ENCODE data around the gene RAB3GAP2.
"Not testable (repeated sequence)": the region's sequence is repeated elsewhere in the genome, so short reads cannot be mapped to it uniquely, and the experiment has no call there.

The RAB3GAP2 gene

GRCh38 chr1:220255204-220255603 is 17.0 kb downstream of the RAB3GAP2 start:
- POLR2A ChIA-PET: no interaction called here
- no peak for TF ChIP-seq CTCF (IDR thresholded peaks at IDR 0.05; ENCODE audit: insufficient read depth, low read length, missing control alignments)

GRCh38 chr1:220253290-220253689 is 19.0 kb downstream of the RAB3GAP2 start:
- CTCF ChIA-PET; DNase-seq (ENCODE audit: low read depth, low spot score); POLR2A ChIA-PET; H3K4me3 ChIP-seq (ENCODE audit: low read depth, low read length): not testable (repeated sequence)

More at GRCh38 chr1:220255204-220255603, 17.0 kb downstream of the RAB3GAP2 start:
- H3K4me3 ChIP-seq (ENCODE audit: low read depth, low read length): no peak overlapping the region
- no peak for DNase-seq (ENCODE audit: low read depth, low spot score)
- CTCF ChIA-PET: no interaction called here

GRCh38 chr1:220251272-220251671 is 21.0 kb downstream of the RAB3GAP2 start:
- no peak for TF ChIP-seq CTCF (IDR thresholded peaks at IDR 0.05; ENCODE audit: insufficient read depth, low read length, missing control alignments)
- ChIA-PET CTCF (interaction anchor here (0.9 kb wide), 1 partner anchor 520 kb away, joined by 3 read pairs; no protein-coding TSS in a partner anchor), POLR2A (no interaction called here)
- no peak overlapping the region for H3K4me3 ChIP-seq (ENCODE audit: low read depth, low read length)
- DNase-seq (ENCODE audit: low read depth, low spot score): no peak

- ChIA-PET POLR2A (no interaction called here), CTCF (no interaction called here)
- no peak for DNase-seq (ENCODE audit: low read depth, low spot score)
- no peak overlapping the region for H3K4me3 ChIP-seq (ENCODE audit: low read depth, low read length)
- no peak for TF ChIP-seq CTCF (IDR thresholded peaks at IDR 0.05; ENCODE audit: insufficient read depth, low read length, missing control alignments)
Measured at GRCh38 chr1:220250681-220251080, 21.6 kb downstream of the RAB3GAP2 start.

- no peak for TF ChIP-seq CTCF (IDR thresholded peaks at IDR 0.05; ENCODE audit: insufficient read depth, low read length, missing control alignments)
- ChIA-PET POLR2A (no interaction called here), CTCF (no interaction called here)
- no peak overlapping the region for H3K4me3 ChIP-seq (ENCODE audit: low read depth, low read length)
- no peak for DNase-seq (ENCODE audit: low read depth, low spot score)
Measured at GRCh38 chr1:220249522-220249921, 22.7 kb downstream of the RAB3GAP2 start.

GRCh38 chr1:220248715-220249265 is 23.5 kb downstream of the RAB3GAP2 start:
- CTCF ChIA-PET; H3K4me3 ChIP-seq (ENCODE audit: low read depth, low read length); DNase-seq (ENCODE audit: low read depth, low spot score); POLR2A ChIA-PET: not testable (repeated sequence)

GRCh38 chr1:220245900-220246299 is 26.4 kb downstream of the RAB3GAP2 start:
- H3K4me3 ChIP-seq (ENCODE audit: low read depth, low read length); DNase-seq (ENCODE audit: low read depth, low spot score); CTCF ChIA-PET; POLR2A ChIA-PET: not testable (repeated sequence)

GRCh38 chr1:220243947-220244346 is 28.3 kb downstream of the RAB3GAP2 start:
- CTCF ChIA-PET: interaction anchor here (0.6 to 1.3 kb wide), 2 partner anchors 24 to 86 kb away, joined by 3 read pairs; no protein-coding TSS in a partner anchor
- POLR2A ChIA-PET: no interaction called here

More at GRCh38 chr1:220243947-220244346, 28.3 kb downstream of the RAB3GAP2 start:
- TF ChIP-seq CTCF (IDR thresholded peaks at IDR 0.05; ENCODE audit: insufficient read depth, low read length, missing control alignments): no peak
- H3K4me3 ChIP-seq (ENCODE audit: low read depth, low read length): no peak overlapping the region
- DNase-seq (ENCODE audit: low read depth, low spot score): no peak
